A549 (cell line): Measurements from ENCODE around the gene INPP5B. TPM values are rescaled to one million over a fixed set of nuclear protein-coding genes. Genes with fewer than 3 reads are reported as not detected.
"Not testable (repeated sequence)": the region's sequence is repeated elsewhere in the genome, so short reads cannot be mapped to it uniquely, and the experiment has no call there.

Source experiments
- ATAC-seq, 2 experiments: fragments of 200-7000 bp in 1 of 2; fragments of >200 bp in 1 of 2; cut with Nextera tagmentation in 1 of 2; cut with Tn5 transposase in 1 of 2; 3 replicates each; pipeline versions ENCODE4 v1.8.0 to v1.9.1; 2018 to 2020; ENCODE audit warnings: mild to moderate bottlenecking in 1 of 2, moderate library complexity in 1 of 2
- CTCF ChIA-PET: fragments of 300-600 bp; sonication (Branson Sonifier 250); formaldehyde crosslinking; extraction: SDS; loops from one replicate; lab custom pipeline; 2021; ENCODE audit warnings: antibody characterized with exemption, inconsistent platforms; lab: Yijun Ruan, JAX
- POLR2A ChIA-PET: fragments of 350-600 bp; formaldehyde crosslinking; extraction: SDS; loops from one replicate; lab custom pipeline; 2021; ENCODE audit warnings: antibody characterized with exemption, inconsistent platforms; lab: Yijun Ruan, JAX
- DNase-seq, 2 experiments: peaks; one replicate each; pipeline versions ENCODE4 v3.0.0 to v3.0.0-alpha.2; 2011 to 2016; ENCODE audit warnings: low read depth in 1 of 2, low spot score in 1 of 2
- FAIRE-seq: peaks from 2 replicates; lab custom pipeline; 2011; peaks lifted over from hg19 to GRCh38; lab: Jason Lieb, UNC
- H3K27ac ChIP-seq, 2 experiments: fragments of >200 bp; sonication (Bioruptor Twin); formaldehyde crosslinking; 3 replicates each; pipeline ENCODE4 v1.5.1; 2016 to 2017
- H3K4me1 ChIP-seq: fragments of >200 bp; sonication (Bioruptor Twin); formaldehyde crosslinking; 3 replicates; pipeline ENCODE4 v1.6.1; 2016
- H3K4me2 ChIP-seq: fragments of >200 bp; sonication (Bioruptor Twin); formaldehyde crosslinking; 3 replicates; pipeline ENCODE4 v1.6.1; 2016
- H3K4me3 ChIP-seq: fragments of >200 bp; sonication (Bioruptor Twin); formaldehyde crosslinking; 3 replicates; pipeline ENCODE4 v1.5.1; 2016
- H3K9me3 ChIP-seq: fragments of >200 bp; sonication (Bioruptor Twin); formaldehyde crosslinking; 3 replicates; pipeline ENCODE4 v1.6.1; 2016
- ATOH8 ChIP-seq: fragments of 250-450 bp; sonication (Bioruptor Pico); IDR thresholded peaks from 2 replicates; pipeline ENCODE4 v1.5.0; 2020; ENCODE audit warnings: low read depth, mild to moderate bottlenecking, moderate library complexity
- BHLHE40 ChIP-seq: IDR thresholded peaks from 2 replicates; pipeline ENCODE4 v1.6.1; 2012; ENCODE audit warnings: low read depth, low read length, inconsistent platforms
- CEBPB ChIP-seq, 2 experiments: fragments of >200 bp in 1 of 2; sonication (Bioruptor Twin) in 1 of 2; formaldehyde crosslinking in 1 of 2; IDR thresholded peaks; 2 replicates each; pipeline ENCODE4 v1.6.1; 2012 to 2016
- CTCF ChIP-seq: fragments of >200 bp; sonication (Bioruptor Twin); formaldehyde crosslinking; IDR thresholded peaks from 3 replicates; pipeline ENCODE4 v1.5.1; 2016
- EHMT2 ChIP-seq: fragments of 200-600 bp; sonication (generic); IDR thresholded peaks from 2 replicates; pipeline ENCODE4 v1.6.1; 2016; ENCODE audit warnings: antibody characterized with exemption, low read depth, mild to moderate bottlenecking, moderate library complexity
- FOSB ChIP-seq: fragments of 250-450 bp; sonication (Bioruptor Pico); IDR thresholded peaks from 2 replicates; pipeline ENCODE4 v1.5.0; 2020; ENCODE audit warnings: mild to moderate bottlenecking, moderate library complexity
- JUN ChIP-seq, 2 experiments: fragments of >200 bp; sonication (Bioruptor Twin); formaldehyde crosslinking; IDR thresholded peaks; 2 replicates in 1 of 2; 3 replicates in 1 of 2; pipeline ENCODE4 v1.6.1; 2016 to 2017
- KDM1A ChIP-seq: fragments of 200-600 bp; sonication (generic); IDR thresholded peaks from 2 replicates; pipeline ENCODE4 v1.6.1; 2016; ENCODE audit warnings: low read depth, mild to moderate bottlenecking
- MYC ChIP-seq: IDR thresholded peaks from 2 replicates; pipeline ENCODE4 v1.6.1; 2012; ENCODE audit warnings: mild to moderate bottlenecking, inconsistent platforms, low read length, improper control_type of control experiment, borderline replicate concordance
- POLR2A ChIP-seq: IDR thresholded peaks from 2 replicates; pipeline ENCODE4 v1.6.1; 2012; ENCODE audit warnings: mild to moderate bottlenecking, low read length
- POLR2AphosphoS2 ChIP-seq: conservative IDR thresholded peaks from 2 replicates; pipeline ENCODE4 v1.6.1; 2012; ENCODE audit warnings: low read length, improper control_type of control experiment, inconsistent platforms
- RCOR1 ChIP-seq: fragments of 150-350 bp; IDR thresholded peaks from 2 replicates; pipeline ENCODE4 v1.6.1; 2014; ENCODE audit warnings: antibody characterized with exemption, low read length, low read depth
- SMC3 ChIP-seq: fragments of >200 bp; sonication (Bioruptor Twin); formaldehyde crosslinking; IDR thresholded peaks from 3 replicates; pipeline ENCODE4 v1.6.1; 2018; ENCODE audit warnings: inconsistent platforms
- TFCP2L1 ChIP-seq: fragments of 250-450 bp; sonication (Bioruptor Pico); IDR thresholded peaks from 2 replicates; pipeline ENCODE4 v1.5.0; 2021; ENCODE audit warnings: mild to moderate bottlenecking
- ZNF302 ChIP-seq: fragments of 250-450 bp; sonication (Bioruptor Pico); IDR thresholded peaks from 2 replicates; pipeline ENCODE4 v1.9.0; 2021; ENCODE audit warnings: inconsistent platforms, mild to moderate bottlenecking, moderate library complexity
- WGBS: methylation state at CpG from one replicate; pipeline ENCODE4 v1.1.6; 2017; ENCODE audit errors: missing lambda C conversion rate; 5-methylcytosine and 5-hydroxymethylcytosine counted together
- polyA plus RNA-seq, 4 experiments: library from polyadenylated mRNA; depleted of rRNA in 3 of 4; stranded (reverse); fragments of >200 nt; fragmentation: RNase III in 1 of 4; extraction: RNeasy Plus Mini Kit Qiagen cat#74134 plus additional on column Dnase treatment in 1 of 4; gene quantifications; 2 replicates in 3 of 4; 3 replicates in 1 of 4; pipeline ENCODE4 v1.2.3, GENCODE V29; 2011 to 2017

INPP5B gene
- polyA plus RNA-seq, 2 of the 4 experiments (the other 2 are of a cell fraction), result 4.9 to 11.1 TPM

- no peak for TF ChIP-seq JUN (IDR thresholded peaks at IDR 0.05)
These were observed 2.6 kb downstream of the INPP5B start (continued) for GRCh38 chr1:37944086-37944763.

- H3K4me2 ChIP-seq, result 0 out of 3 replicates have a peak overlapping the region, but pooled peaks have one; percentile 12
- ChIA-PET CTCF (interaction anchor here (0.8 to 1.4 kb wide), 4 partner anchors 9 to 80 kb away, joined by 3 to 5 read pairs (median 4); partner anchors contain the start of gene SF3A3), POLR2A (interaction anchor here (1.4 kb wide), 1 partner anchor 9 kb away, joined by 4 read pairs; no protein-coding TSS in a partner anchor)
- DNase-seq, result no peak
- peak in 1 of 2 experiments; percentile 43; a peak in 2 of 6 replicates for ATAC-seq
- no peak for FAIRE-seq
- H3K4me3 ChIP-seq, result no peak overlapping the region
- H3K4me1 ChIP-seq, result peaks cover 11% of the 10 kb centered on the region
- WGBS, result 48% methylated on average over 4 of the region's 5 CpGs
- no peak overlapping the region for H3K27ac ChIP-seq
- no peaks in the 10 kb centered on the region for H3K9me3 ChIP-seq
- no peak for TF ChIP-seq FOSB (CRISPR knock-in tag)
- no peak for TF ChIP-seq CTCF
- TF ChIP-seq BHLHE40, result no peak
- no peak for TF ChIP-seq POLR2AphosphoS2
- TF ChIP-seq ATOH8, result no peak
- no peak for TF ChIP-seq RCOR1
- no peak for TF ChIP-seq EHMT2
- no peak for TF ChIP-seq SMC3
- no peak for TF ChIP-seq TFCP2L1 (CRISPR knock-in tag)
- TF ChIP-seq, all 56 proteins: peak for 0
These were observed 6.4 kb downstream of the INPP5B start for GRCh38 chr1:37940299-37940947.

- CTCF ChIA-PET, result interaction anchor here (0.6 to 1.7 kb wide), 2 partner anchors 10 to 66 kb away, joined by 3 to 5 read pairs; partner anchors contain the start of gene INPP5B
- H3K9me3 ChIP-seq, DNase-seq, POLR2A ChIA-PET, ATAC-seq, H3K27ac ChIP-seq, H3K4me3 ChIP-seq, FAIRE-seq, H3K4me2 ChIP-seq: not testable (repeated sequence)
- WGBS, result 90% methylated on average over 14 of the region's 14 CpGs
- H3K4me1 ChIP-seq, result peaks cover 21% of the 10 kb centered on the region
These were observed 10.1 kb downstream of the INPP5B start for GRCh38 chr1:37936760-37937159.

GRCh38 chr1:37932759-37933158 lies 14.1 kb downstream of the INPP5B start:
- H3K27ac ChIP-seq, result no peak overlapping the region
- CTCF ChIA-PET, result interaction anchor here (0.6 kb wide), 1 partner anchor 46 kb away, joined by 3 read pairs; no protein-coding TSS in a partner anchor
- POLR2A ChIA-PET, result no interaction called here
- no peak overlapping the region for H3K4me3 ChIP-seq
- H3K4me1 ChIP-seq, result peaks cover 18% of the 10 kb centered on the region; the same call in 2 of the 3 replicates
- DNase-seq (peak; percentile 28 to 37), ATAC-seq (peak; percentile 46 to 58; a peak in 5 of 6 replicates), FAIRE-seq (no peak)
- H3K4me2 ChIP-seq, result peak overlapping the region; percentile 94; the same call in 2 of the 3 replicates
- 10% methylated on average over 4 of the region's 4 CpGs for WGBS
- no peak for TF ChIP-seq CEBPB (IDR thresholded peaks at IDR 0.05)
- no peak for TF ChIP-seq SMC3
- TF ChIP-seq POLR2A, result no peak
- TF ChIP-seq KDM1A, result no peak
- TF ChIP-seq ZNF302 (CRISPR knock-in tag), result no peak
- no peak for TF ChIP-seq MYC
- TF ChIP-seq, all 56 proteins: peak for 0
- no peaks in the 10 kb centered on the region for H3K9me3 ChIP-seq
